ENCODE measurements around the gene TBC1D22A.

TBC1D22A gene

DNA sequence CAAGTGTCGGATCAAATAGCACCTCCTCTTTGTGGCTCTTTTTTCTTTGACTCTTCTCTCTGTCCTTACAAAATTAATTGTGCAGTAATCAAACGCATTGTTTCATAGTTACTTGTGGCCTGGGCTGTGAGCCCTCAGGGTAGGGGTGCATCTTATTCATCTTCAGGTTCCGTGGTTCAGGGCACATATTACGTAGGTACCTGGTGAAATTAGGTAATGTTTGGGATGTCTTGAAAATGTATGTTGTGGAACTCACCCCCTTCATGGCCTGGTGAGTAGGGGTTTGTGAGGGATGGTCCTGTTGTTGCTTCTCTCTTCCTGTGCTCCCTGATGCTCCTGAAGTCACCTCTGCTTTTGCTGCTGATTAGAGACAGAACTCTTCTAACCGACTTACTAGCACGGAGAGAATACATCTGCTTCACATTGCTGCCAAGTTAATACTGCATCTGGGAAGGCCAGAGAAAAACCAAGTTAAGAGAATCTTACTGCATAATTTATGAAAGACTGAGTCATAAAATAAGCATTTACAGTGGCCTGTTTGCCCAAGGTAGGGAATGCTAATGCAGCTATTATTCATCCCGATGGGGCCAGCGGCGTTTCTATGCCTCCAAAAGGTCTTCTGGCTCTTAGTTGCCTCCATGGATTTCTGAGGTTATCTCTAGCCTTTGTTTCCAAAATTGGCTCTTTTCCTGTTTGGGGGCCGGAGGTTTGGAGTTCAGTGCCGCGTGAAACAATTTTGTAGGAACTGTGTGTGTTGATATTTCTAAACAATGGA lies 66.9 kb downstream of the TBC1D22A start:
- no peak overlapping the region for H3K4me3 ChIP-seq (ENCODE audit: low read length)
- H3K27me3 ChIP-seq (ENCODE audit: low read depth, low read length): no peaks in the 10 kb centered on the region
- peaks cover 77% of the 10 kb centered on the region for H3K79me2 ChIP-seq (ENCODE audit: low read length)
- peaks cover 4% of the 10 kb centered on the region; the same call in 1 of the 2 replicates for H3K9me3 ChIP-seq (ENCODE audit: insufficient read depth, low read length)
- no peak overlapping the region for H2AFZ ChIP-seq (ENCODE audit: low read depth, low read length)
- TF ChIP-seq EZH2phosphoT487 (IDR thresholded peaks at IDR 0.05; ENCODE audit: low read depth) (no peak), CTCF (IDR thresholded peaks at IDR 0.05; ENCODE audit: low read depth, low read length) (no peak)
- H3K9ac ChIP-seq (ENCODE audit: low read length): no peak overlapping the region
- peaks cover 87% of the 10 kb centered on the region for H4K20me1 ChIP-seq (ENCODE audit: insufficient read depth, low read length)
- H3K27ac ChIP-seq (ENCODE audit: low read length): no peak overlapping the region
- no peaks in the 10 kb centered on the region for H3K4me1 ChIP-seq (ENCODE audit: low read length)
- peaks cover 87% of the 10 kb centered on the region for H3K36me3 ChIP-seq (replicated peaks; ENCODE audit: low read depth, low read length)
- no peak overlapping the region for H3K4me2 ChIP-seq (ENCODE audit: low read length)

DNA sequence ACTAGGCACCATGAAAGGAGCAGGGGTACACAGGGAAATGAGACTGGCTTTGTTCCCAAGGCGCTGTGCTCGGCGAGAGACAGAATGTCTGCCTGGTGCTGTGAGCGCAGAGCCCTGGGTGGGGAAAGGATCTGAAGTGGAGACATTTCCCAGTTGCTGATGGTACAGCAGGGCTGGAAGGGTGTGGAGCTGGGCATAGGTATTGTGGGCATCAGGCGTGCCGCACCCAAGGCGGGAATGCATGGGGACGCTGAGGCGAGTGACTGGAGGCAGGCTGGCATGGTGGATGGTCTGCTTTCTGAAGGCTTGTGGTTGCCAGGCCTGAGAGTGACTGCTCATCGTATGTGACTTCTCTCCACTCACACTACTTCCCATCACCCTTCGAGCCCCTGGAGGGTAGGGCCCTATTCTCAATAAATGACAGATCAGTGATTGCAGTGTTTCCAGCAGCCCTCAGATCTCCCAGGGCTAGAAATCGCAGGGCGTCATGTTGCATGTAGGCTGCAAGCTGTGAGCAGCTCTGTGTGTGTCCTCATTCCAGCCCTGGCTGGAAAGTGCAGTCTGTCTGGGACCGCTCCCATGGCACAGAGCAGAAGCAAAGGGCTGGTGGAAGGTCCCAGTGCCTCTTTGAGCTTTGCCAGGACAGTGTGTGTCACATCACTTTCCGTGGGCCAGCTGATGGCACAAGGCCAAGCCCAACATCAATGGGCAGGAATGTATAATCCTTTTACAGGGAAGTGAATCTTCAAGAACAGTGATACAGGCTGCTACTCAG lies 67.7 kb downstream of the TBC1D22A start:
- no peaks in the 10 kb centered on the region for H3K4me1 ChIP-seq (ENCODE audit: low read length)
- peaks cover 83% of the 10 kb centered on the region for H4K20me1 ChIP-seq (ENCODE audit: insufficient read depth, low read length)
- no peaks in the 10 kb centered on the region for H3K27me3 ChIP-seq (ENCODE audit: low read depth, low read length)
- H3K27ac ChIP-seq (ENCODE audit: low read length): no peak overlapping the region
- H3K9ac ChIP-seq (ENCODE audit: low read length): no peak overlapping the region
- H3K4me2 ChIP-seq (ENCODE audit: low read length): no peak overlapping the region
- peaks cover 88% of the 10 kb centered on the region for H3K36me3 ChIP-seq (replicated peaks; ENCODE audit: low read depth, low read length)
- H3K9me3 ChIP-seq (ENCODE audit: insufficient read depth, low read length): peaks cover 12% of the 10 kb centered on the region
- no peak overlapping the region for H2AFZ ChIP-seq (ENCODE audit: low read depth, low read length)
- no peak overlapping the region for H3K4me3 ChIP-seq (ENCODE audit: low read length)
- peaks cover 73% of the 10 kb centered on the region for H3K79me2 ChIP-seq (ENCODE audit: low read length)
- TF ChIP-seq CTCF (IDR thresholded peaks at IDR 0.05; ENCODE audit: low read depth, low read length): no peak
- TF ChIP-seq EZH2phosphoT487 (IDR thresholded peaks at IDR 0.05; ENCODE audit: low read depth): no peak

DNA sequence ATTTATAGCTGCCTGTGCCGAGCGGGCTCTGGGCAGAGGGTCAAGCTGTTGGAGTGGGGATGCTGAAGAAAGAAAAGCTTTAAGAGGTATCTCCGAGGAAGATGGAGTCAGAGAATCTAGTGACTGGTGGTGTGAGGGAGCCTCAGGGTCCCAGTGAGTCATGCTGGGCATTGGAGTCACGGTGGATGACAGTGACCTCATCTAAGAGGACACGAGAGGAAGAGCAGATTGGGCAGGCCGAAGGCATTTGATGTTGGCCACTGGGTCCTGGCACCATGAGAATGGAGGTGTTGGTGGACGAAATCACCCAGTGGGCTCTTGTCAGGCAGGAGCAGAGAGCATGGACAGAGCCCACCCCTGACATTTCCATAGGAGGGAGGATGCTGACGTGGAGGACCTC lies 68.4 kb downstream of the TBC1D22A start:
- Histone ChIP-seq H3K79me2 (ENCODE audit: low read length) (peaks cover 69% of the 10 kb centered on the region), H3K36me3 (replicated peaks; ENCODE audit: low read depth, low read length) (peaks cover 95% of the 10 kb centered on the region), H2AFZ (ENCODE audit: low read depth, low read length) (no peak overlapping the region), H3K27me3 (ENCODE audit: low read depth, low read length) (no peaks in the 10 kb centered on the region), H3K9me3 (ENCODE audit: insufficient read depth, low read length) (peaks cover 20% of the 10 kb centered on the region), H3K9ac (ENCODE audit: low read length) (no peak overlapping the region), H4K20me1 (ENCODE audit: insufficient read depth, low read length) (peaks cover 78% of the 10 kb centered on the region), H3K4me2 (ENCODE audit: low read length) (no peak overlapping the region), H3K4me1 (ENCODE audit: low read length) (no peaks in the 10 kb centered on the region), H3K4me3 (ENCODE audit: low read length) (no peak overlapping the region), H3K27ac (ENCODE audit: low read length) (no peak overlapping the region)
- TF ChIP-seq EZH2phosphoT487 (IDR thresholded peaks at IDR 0.05; ENCODE audit: low read depth) (no peak), CTCF (IDR thresholded peaks at IDR 0.05; ENCODE audit: low read depth, low read length) (no peak)

- H3K9me3 ChIP-seq (ENCODE audit: insufficient read depth, low read length): peaks cover 20% of the 10 kb centered on the region
- no peaks in the 10 kb centered on the region for H3K27me3 ChIP-seq (ENCODE audit: low read depth, low read length)
- no peak overlapping the region for H3K4me3 ChIP-seq (ENCODE audit: low read length)
- no peak for TF ChIP-seq EZH2phosphoT487 (IDR thresholded peaks at IDR 0.05; ENCODE audit: low read depth)
- TF ChIP-seq CTCF (IDR thresholded peaks at IDR 0.05; ENCODE audit: low read depth, low read length): no peak
- H3K4me1 ChIP-seq (ENCODE audit: low read length): no peaks in the 10 kb centered on the region
- H3K4me2 ChIP-seq (ENCODE audit: low read length): no peak overlapping the region
- peaks cover 54% of the 10 kb centered on the region for H4K20me1 ChIP-seq (ENCODE audit: insufficient read depth, low read length)
- H3K9ac ChIP-seq (ENCODE audit: low read length): no peak overlapping the region
- no peak overlapping the region for H2AFZ ChIP-seq (ENCODE audit: low read depth, low read length)
- peaks cover 80% of the 10 kb centered on the region for H3K36me3 ChIP-seq (replicated peaks; ENCODE audit: low read depth, low read length)
- peaks cover 46% of the 10 kb centered on the region for H3K79me2 ChIP-seq (ENCODE audit: low read length)
- H3K27ac ChIP-seq (ENCODE audit: low read length): no peak overlapping the region
Measured at GRCh38 chr22:46833228-46833627, 70.8 kb downstream of the TBC1D22A start.

All from OCI-LY3 (cell line).